ENCODE data around the gene CRHR1.
"Not testable (repeated sequence)": the region's sequence is repeated elsewhere in the genome, so short reads cannot be mapped to it uniquely, and the experiment has no call there.

The CRHR1 gene

GRCh38 chr17:45784293-45784740 is at the start of gene CRHR1:
TSS of gene CRHR1 (plus strand) at chr17:45784320. CDS start at chr17:45784545, 225 bp downstream.
- DNase-seq = no peak

GRCh38 chr17:45734598-45734997 is 49.5 kb upstream of the CRHR1 start:
- no peak for DNase-seq

- DNase-seq = no peak
Measured at GRCh38 chr17:45735488-45735887, 48.6 kb upstream of the CRHR1 start.

- DNase-seq = no peak
Measured at GRCh38 chr17:45739786-45740185, 44.3 kb upstream of the CRHR1 start.

- peak; percentile 18 to 36 (median 34) for DNase-seq
Measured at GRCh38 chr17:45740553-45741330, 43.4 kb upstream of the CRHR1 start.

- DNase-seq = no peak
Measured at GRCh38 chr17:45742251-45742650, 41.9 kb upstream of the CRHR1 start.

- DNase-seq = no peak
Measured at GRCh38 chr17:45743626-45744326, 40.3 kb upstream of the CRHR1 start.

GRCh38 chr17:45744826-45745225 is 39.3 kb upstream of the CRHR1 start:
- DNase-seq = not testable (repeated sequence)

- DNase-seq = no peak
Measured at GRCh38 chr17:45745601-45746494, 38.3 kb upstream of the CRHR1 start.

GRCh38 chr17:45747911-45748310 is 36.2 kb upstream of the CRHR1 start:
- DNase-seq = peak; percentile 10 to 55 (median 40)

GRCh38 chr17:45748731-45749310 is 35.3 kb upstream of the CRHR1 start:
- no peak for DNase-seq

GRCh38 chr17:45749831-45750335 is 34.2 kb upstream of the CRHR1 start:
- no peak for DNase-seq

GRCh38 chr17:45750779-45751440 is 33.2 kb upstream of the CRHR1 start:
- DNase-seq = no peak

GRCh38 chr17:45751466-45751865 is 32.7 kb upstream of the CRHR1 start:
- no peak for DNase-seq

GRCh38 chr17:45752246-45752645 is 31.9 kb upstream of the CRHR1 start:
- no peak for DNase-seq

- DNase-seq = no peak
Measured at GRCh38 chr17:45753645-45754225, 30.4 kb upstream of the CRHR1 start.

- DNase-seq = no peak
Measured at GRCh38 chr17:45755050-45755449, 29.1 kb upstream of the CRHR1 start.

GRCh38 chr17:45756266-45756991 is 27.7 kb upstream of the CRHR1 start:
- DNase-seq = no peak

GRCh38 chr17:45757431-45758218 is 26.5 kb upstream of the CRHR1 start:
- no peak for DNase-seq

- DNase-seq = no peak
Measured at GRCh38 chr17:45758544-45758943, 25.6 kb upstream of the CRHR1 start.
